Erythroblast (primary cell): Measurements from ENCODE around the gene TRPM6.

Source experiments
- GATA1 ChIP-seq: IDR thresholded peaks from 2 replicates; pipeline ENCODE4 v1.6.1; 2011; ENCODE audit warnings: low read depth, mild to moderate bottlenecking, control low read depth, low read length, moderate library complexity
- POLR2A ChIP-seq: IDR thresholded peaks from 2 replicates; pipeline ENCODE4 v1.6.1; 2011; ENCODE audit warnings: mild to moderate bottlenecking, low read length

GRCh38 chr9:74728176-74728575 is 159.5 kb downstream of the TRPM6 start:
- no peak for TF ChIP-seq POLR2A
- no peak for TF ChIP-seq GATA1
